ENCODE measurements around the gene KRTAP9-8.
A peak's percentile ranks its signal among the peaks of the same experiment; 100 is the strongest.
"Not testable (repeated sequence)": the region's sequence is repeated elsewhere in the genome, so short reads cannot be mapped to it uniquely, and the experiment has no call there.

KRTAP9-8 gene

GRCh38 chr17:41231731-41232130 is 6.1 kb upstream of the KRTAP9-8 start:
- no peak for TF ChIP-seq JUND (IDR thresholded peaks at IDR 0.05; ENCODE audit: low read depth)
- DNase-seq (ENCODE audit: low read depth in 1 of 2, low spot score in 1 of 2) = no peak
- in situ Hi-C loops (cut with HindIII; ENCODE audit: low pct_unique_long_range_greater_than_20kb, low sequenced_read_pairs) = no loop called here

- in situ Hi-C loops (cut with HindIII; ENCODE audit: low pct_unique_long_range_greater_than_20kb, low sequenced_read_pairs); DNase-seq (ENCODE audit: low read depth in 1 of 2, low spot score in 1 of 2): not testable (repeated sequence)
Observed at GRCh38 chr17:41232399-41233105, 5.2 kb upstream of the KRTAP9-8 start, which contains the start of gene KRTAP9-3. Gene KRTAP9-3 (plus strand): TSS chr17:41232449. CDS start chr17:41232502, 53 bp downstream.

DNA sequence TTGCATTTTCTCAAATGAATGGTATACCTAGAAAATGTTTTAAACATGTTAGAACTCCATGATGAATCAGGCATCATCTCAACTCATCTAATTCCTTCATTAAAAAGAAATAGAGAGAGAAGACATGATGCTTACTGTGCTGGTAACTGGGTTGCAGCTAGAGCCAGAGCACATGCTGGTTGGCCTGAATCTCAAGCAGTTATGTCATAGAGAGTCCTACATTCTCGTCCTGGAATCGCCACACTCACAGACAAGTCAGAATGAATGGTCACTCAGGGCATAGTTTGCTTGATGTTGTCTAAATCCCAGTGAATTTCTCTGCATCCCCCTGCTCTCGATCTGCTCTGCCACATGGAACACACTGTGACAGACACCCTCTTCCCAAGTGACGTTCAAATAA is 683 bp upstream of the KRTAP9-8 start:
- in situ Hi-C loops (cut with HindIII; ENCODE audit: low pct_unique_long_range_greater_than_20kb, low sequenced_read_pairs); DNase-seq (ENCODE audit: low read depth in 1 of 2, low spot score in 1 of 2): not testable (repeated sequence)

- peak in 1 of 2 experiments; percentile 15 for DNase-seq (ENCODE audit: low read depth in 1 of 2, low spot score in 1 of 2)
- in situ Hi-C loops (cut with HindIII; ENCODE audit: low pct_unique_long_range_greater_than_20kb, low sequenced_read_pairs) = not testable (repeated sequence)
Observed at GRCh38 chr17:41246995-41247787, 9.4 kb downstream of the KRTAP9-8 start.

DNA sequence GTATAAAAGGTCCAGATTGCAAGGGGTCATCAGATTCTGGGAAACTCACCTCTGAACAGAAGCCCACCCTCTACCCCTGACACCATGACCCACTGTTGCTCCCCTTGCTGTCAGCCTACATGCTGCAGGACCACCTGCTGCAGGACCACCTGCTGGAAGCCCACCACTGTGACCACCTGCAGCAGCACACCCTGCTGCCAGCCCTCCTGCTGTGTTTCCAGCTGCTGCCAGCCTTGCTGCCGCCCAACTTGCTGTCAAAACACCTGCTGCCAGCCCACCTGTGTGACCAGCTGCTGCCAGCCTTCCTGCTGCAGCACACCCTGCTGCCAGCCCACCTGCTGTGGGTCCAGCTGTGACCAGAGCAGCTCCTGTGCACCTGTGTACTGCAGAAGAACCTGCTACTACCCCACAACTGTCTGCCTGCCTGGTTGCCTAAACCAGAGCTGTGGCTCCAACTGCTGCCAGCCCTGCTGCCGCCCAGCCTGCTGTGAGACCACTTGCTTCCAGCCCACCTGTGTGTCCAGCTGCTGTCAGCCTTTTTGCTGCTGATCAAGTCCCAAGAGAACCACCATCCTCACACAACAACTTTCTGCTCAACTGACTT is 11.9 kb downstream of the KRTAP9-8 start, which contains the start of gene KRTAP9-4:
TSS of gene KRTAP9-4 (plus strand) at position 51 of the 604 bp plus-strand sequence. CDS start at position 85, 34 bp downstream.
- DNase-seq (ENCODE audit: low read depth in 1 of 2, low spot score in 1 of 2); in situ Hi-C loops (cut with HindIII; ENCODE audit: low pct_unique_long_range_greater_than_20kb, low sequenced_read_pairs): not testable (repeated sequence)

- in situ Hi-C loops (cut with HindIII; ENCODE audit: low pct_unique_long_range_greater_than_20kb, low sequenced_read_pairs) = no loop called here
- no peak for TF ChIP-seq JUND (IDR thresholded peaks at IDR 0.05; ENCODE audit: low read depth)
- no peak for DNase-seq (ENCODE audit: low read depth in 1 of 2, low spot score in 1 of 2)
Observed at GRCh38 chr17:41251261-41251660, 13.5 kb downstream of the KRTAP9-8 start.

GRCh38 chr17:41254861-41255260 is 17.1 kb downstream of the KRTAP9-8 start:
- DNase-seq (ENCODE audit: low read depth in 1 of 2, low spot score in 1 of 2) = no peak
- TF ChIP-seq JUND (IDR thresholded peaks at IDR 0.05; ENCODE audit: low read depth) = no peak
- in situ Hi-C loops (cut with HindIII; ENCODE audit: low pct_unique_long_range_greater_than_20kb, low sequenced_read_pairs) = no loop called here

DNA sequence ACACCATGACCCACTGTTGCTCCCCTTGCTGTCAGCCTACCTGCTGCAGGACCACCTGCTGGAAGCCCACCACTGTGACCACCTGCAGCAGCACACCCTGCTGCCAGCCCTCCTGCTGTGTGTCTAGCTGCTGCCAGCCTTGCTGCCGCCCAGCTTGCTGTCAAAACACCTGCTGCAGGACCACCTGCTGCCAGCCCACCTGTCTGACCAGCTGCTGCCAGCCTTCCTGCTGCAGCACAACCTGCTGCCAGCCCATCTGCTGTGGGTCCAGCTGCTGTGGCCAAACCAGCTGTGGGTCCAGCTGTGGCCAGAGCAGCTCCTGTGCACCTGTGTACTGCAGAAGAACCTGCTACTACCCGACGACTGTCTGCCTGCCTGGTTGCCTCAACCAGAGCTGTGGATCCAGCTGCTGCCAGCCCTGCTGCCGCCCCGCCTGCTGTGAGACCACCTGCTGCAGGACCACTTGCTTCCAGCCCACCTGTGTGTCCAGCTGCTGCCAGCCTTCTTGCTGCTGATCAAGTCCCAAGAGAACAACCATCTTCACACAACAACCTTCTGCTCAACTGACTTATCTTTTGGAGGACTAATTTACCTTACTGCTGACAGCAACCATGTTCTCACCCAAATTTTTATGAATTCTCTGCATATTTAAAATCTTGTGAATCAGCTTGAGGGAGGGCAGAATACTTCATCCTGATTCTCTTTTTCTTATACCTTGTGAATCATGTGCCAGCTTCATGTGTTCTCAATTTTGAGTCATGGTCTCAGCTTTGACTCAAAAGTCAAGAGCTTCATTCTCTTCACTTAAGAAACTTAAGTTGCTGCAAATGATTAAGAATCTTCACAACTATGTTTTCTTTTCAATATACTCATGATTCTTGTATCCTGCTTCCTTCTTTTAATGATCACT is 17.8 kb downstream of the KRTAP9-8 start, which contains the start of gene KRTAP9-9:
TSS of gene KRTAP9-9 (plus strand) at position 4 of the 910 bp plus-strand sequence.
- in situ Hi-C loops (cut with HindIII; ENCODE audit: low pct_unique_long_range_greater_than_20kb, low sequenced_read_pairs); DNase-seq (ENCODE audit: low read depth in 1 of 2, low spot score in 1 of 2): not testable (repeated sequence)

DNA sequence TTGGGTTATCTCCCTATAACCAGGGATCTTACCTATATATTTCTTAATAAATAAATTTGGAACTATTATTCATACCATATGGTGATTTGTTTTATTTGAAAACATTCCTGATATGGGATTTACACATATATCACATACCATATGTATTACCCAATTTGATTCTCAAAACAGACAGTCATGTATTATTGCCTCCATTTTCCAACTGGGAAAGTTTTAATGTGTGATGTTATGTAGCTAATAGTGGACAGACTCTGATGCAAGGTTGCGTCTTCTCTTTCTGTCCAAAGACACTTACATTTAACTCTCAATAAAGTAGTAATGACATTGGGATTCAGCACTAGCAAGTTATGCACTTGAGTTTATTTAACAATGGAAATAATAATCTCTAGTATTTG is 18.5 kb downstream of the KRTAP9-8 start:
- in situ Hi-C loops (cut with HindIII; ENCODE audit: low pct_unique_long_range_greater_than_20kb, low sequenced_read_pairs) = no loop called here
- no peak for DNase-seq (ENCODE audit: low read depth in 1 of 2, low spot score in 1 of 2)
- TF ChIP-seq JUND (IDR thresholded peaks at IDR 0.05; ENCODE audit: low read depth) = no peak

DNA sequence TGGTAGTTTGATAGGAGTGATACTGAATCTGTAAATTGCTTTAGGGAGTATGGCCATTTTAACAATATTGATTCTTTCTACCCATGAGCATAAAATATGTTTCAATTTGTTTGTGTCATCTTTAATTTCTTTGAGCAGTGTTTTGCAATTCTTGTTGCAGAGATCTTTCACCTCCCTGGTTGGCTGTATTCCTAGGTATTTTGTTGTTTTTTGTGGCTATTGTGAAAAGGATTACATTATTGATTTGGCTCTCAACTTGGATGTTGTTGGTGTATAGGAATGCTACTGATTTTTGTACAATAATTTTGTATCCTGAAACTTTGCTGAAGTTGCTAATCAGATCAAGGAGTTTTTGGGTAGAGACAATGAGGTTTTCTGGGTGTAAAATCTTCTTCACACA is 20.6 kb downstream of the KRTAP9-8 start:
- in situ Hi-C loops (cut with HindIII; ENCODE audit: low pct_unique_long_range_greater_than_20kb, low sequenced_read_pairs) = no loop called here
- DNase-seq (ENCODE audit: low read depth in 1 of 2, low spot score in 1 of 2) = no peak
- TF ChIP-seq JUND (IDR thresholded peaks at IDR 0.05; ENCODE audit: low read depth) = no peak

DNA sequence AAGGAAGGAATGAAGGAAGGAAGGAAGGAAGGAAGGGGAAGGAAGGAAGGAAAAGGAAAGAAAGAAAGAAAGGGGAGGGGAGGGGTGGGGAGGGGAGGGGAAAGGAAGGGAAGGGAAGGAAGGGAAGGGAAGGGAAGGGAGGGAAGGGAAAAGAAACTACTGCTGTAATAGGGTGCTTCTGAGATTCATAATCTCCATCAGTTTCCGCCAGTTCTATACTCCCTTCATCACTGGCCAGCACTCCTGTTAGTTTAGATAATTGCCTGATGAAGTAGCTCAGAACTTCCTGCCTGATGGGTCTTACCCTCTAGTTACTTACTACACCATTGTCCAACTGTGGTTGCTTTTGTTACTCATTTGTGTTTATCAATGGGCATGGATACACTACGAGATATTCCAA is 25.4 kb downstream of the KRTAP9-8 start:
- TF ChIP-seq JUND (IDR thresholded peaks at IDR 0.05; ENCODE audit: low read depth) = no peak
- no peak for DNase-seq (ENCODE audit: low read depth in 1 of 2, low spot score in 1 of 2)
- in situ Hi-C loops (cut with HindIII; ENCODE audit: low pct_unique_long_range_greater_than_20kb, low sequenced_read_pairs) = no loop called here

- TF ChIP-seq JUND (IDR thresholded peaks at IDR 0.05; ENCODE audit: low read depth) = no peak
- in situ Hi-C loops (cut with HindIII; ENCODE audit: low pct_unique_long_range_greater_than_20kb, low sequenced_read_pairs) = no loop called here
Observed at GRCh38 chr17:41264599-41264998, 26.8 kb downstream of the KRTAP9-8 start.

More at GRCh38 chr17:41264599-41264998, 26.8 kb downstream of the KRTAP9-8 start:
- peak in 1 of 2 experiments; percentile 22 for DNase-seq (ENCODE audit: low read depth in 1 of 2, low spot score in 1 of 2)
